Measurements from ENCODE around the gene NIP7.

The NIP7 gene

GRCh38 chr16:69324013-69324531 lies 15.5 kb upstream of the NIP7 start:
- Mint-ChIP-seq H3K4me1 (peaks cover 12% of the 10 kb centered on the region), H3K36me3 (peaks cover 15% of the 10 kb centered on the region), H3K9me3 (no peaks in the 10 kb centered on the region), H3K27ac (no peak overlapping the region), H3K27me3 (no peaks in the 10 kb centered on the region), H3K4me3 (no peak overlapping the region)
- DNase-seq (ENCODE audit: low spot score in 2 of 2) (no peak), ATAC-seq (ENCODE audit: low read depth) (no peak)

GRCh38 chr16:69324585-69325253 lies 14.9 kb upstream of the NIP7 start:
- ATAC-seq (ENCODE audit: low read depth) (no peak), DNase-seq (ENCODE audit: low spot score in 2 of 2) (no peak)
- H3K27ac Mint-ChIP-seq = peak overlapping the region; percentile 20
- no peaks in the 10 kb centered on the region for H3K9me3 Mint-ChIP-seq
- peaks cover 17% of the 10 kb centered on the region for H3K4me1 Mint-ChIP-seq
- H3K4me3 Mint-ChIP-seq = no peak overlapping the region
- H3K27me3 Mint-ChIP-seq = no peaks in the 10 kb centered on the region
- H3K36me3 Mint-ChIP-seq = peaks cover 11% of the 10 kb centered on the region

- Mint-ChIP-seq H3K4me3 (no peak overlapping the region), H3K36me3 (peaks cover 10% of the 10 kb centered on the region), H3K27ac (no peak overlapping the region), H3K4me1 (peaks cover 17% of the 10 kb centered on the region), H3K27me3 (no peaks in the 10 kb centered on the region), H3K9me3 (no peaks in the 10 kb centered on the region)
- ATAC-seq (ENCODE audit: low read depth) (no peak), DNase-seq (ENCODE audit: low spot score in 2 of 2) (no peak)
Measured at GRCh38 chr16:69325784-69326171, 13.8 kb upstream of the NIP7 start.

DNA sequence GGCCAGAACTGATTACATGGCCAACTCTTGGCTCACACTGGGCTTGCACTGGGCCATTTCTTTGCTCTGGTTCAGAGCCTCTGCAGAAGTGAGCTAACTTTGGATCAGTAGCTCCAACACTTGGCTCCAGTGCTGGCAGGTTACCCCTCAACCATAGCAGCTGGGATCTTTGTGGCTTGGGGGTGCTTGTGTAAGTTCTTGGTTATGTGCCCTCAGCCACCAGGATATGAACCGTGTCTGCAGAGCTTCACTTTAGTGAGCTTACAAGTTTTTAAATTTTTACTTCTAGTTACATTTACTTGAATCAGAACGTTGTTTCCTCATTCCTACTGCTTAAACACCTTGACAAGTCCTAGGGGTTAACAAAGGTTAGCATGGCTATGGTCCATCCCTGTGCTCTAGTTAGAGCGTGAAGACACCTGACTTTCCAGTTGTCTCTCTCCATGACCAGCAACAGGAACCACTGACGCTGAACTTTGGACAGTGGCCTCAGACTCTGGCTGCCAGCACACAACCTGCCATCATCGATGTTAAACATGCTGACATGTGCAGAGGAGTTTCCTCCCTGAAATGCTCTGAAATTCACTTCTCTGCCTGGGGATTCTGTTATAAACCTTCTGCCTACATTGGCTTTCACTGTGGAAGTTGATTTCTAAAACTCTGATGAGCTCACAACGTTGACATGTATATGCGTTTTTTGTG lies 13.2 kb upstream of the NIP7 start:
- H3K4me3 Mint-ChIP-seq = no peak overlapping the region

DNA sequence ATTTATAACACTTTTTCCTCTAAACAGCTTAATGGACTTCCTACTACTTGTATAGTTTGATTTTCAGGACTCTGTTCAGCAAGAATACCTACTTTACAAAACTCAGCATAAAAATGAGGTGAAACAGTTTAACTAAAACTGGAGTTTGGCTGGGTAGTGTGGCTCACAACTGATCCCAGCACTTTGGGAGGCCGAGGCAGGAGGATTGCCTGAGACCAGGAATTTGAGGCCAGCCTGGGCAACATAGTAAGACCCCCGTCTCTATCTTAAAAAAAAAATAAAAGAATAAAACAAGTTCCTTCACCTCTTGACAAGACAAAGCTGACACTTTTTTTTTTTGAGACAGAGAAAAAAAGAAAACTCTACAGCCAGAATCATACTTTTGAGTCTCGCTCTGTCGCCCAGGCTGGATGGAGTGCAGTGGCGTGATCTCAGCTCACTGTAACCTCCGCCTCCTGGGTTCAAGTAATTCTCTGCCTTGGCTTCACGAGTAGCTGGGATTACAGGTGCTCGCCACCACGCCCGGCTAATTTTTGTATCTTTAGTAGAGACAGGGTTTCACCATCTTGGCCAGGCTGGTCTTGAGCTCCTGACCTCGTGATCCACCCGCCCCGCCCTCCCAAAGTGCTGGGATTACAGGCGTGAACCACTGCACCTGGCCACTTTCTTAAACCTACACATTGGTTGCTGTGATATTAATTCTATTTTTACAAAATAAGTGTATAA lies 11.8 kb upstream of the NIP7 start:
- DNase-seq (ENCODE audit: low spot score in 2 of 2) (no peak), ATAC-seq (ENCODE audit: low read depth) (no peak)
- H3K27ac Mint-ChIP-seq = peak overlapping the region; percentile 53
- H3K4me1 Mint-ChIP-seq = peaks cover 12% of the 10 kb centered on the region
- no peaks in the 10 kb centered on the region for H3K9me3 Mint-ChIP-seq
- peaks cover 1% of the 10 kb centered on the region for H3K36me3 Mint-ChIP-seq
- H3K4me3 Mint-ChIP-seq = no peak overlapping the region
- no peaks in the 10 kb centered on the region for H3K27me3 Mint-ChIP-seq

More for the DNA sequence above, 13.2 kb upstream of the NIP7 start:
- DNase-seq (ENCODE audit: low spot score in 2 of 2) (no peak), ATAC-seq (ENCODE audit: low read depth) (no peak)
- H3K27ac Mint-ChIP-seq = peak overlapping the region; percentile 53
- no peaks in the 10 kb centered on the region for H3K9me3 Mint-ChIP-seq
- H3K4me1 Mint-ChIP-seq = peaks cover 17% of the 10 kb centered on the region
- H3K36me3 Mint-ChIP-seq = peaks cover 7% of the 10 kb centered on the region
- H3K27me3 Mint-ChIP-seq = no peaks in the 10 kb centered on the region

GRCh38 chr16:69328854-69329316 lies 10.7 kb upstream of the NIP7 start:
- no peak overlapping the region for H3K27ac Mint-ChIP-seq
- no peak for ATAC-seq (ENCODE audit: low read depth)
- H3K27me3 Mint-ChIP-seq = no peaks in the 10 kb centered on the region
- H3K4me1 Mint-ChIP-seq = peaks cover 12% of the 10 kb centered on the region
- no peak for DNase-seq (ENCODE audit: low spot score in 2 of 2)
- H3K9me3 Mint-ChIP-seq = no peaks in the 10 kb centered on the region
- H3K36me3 Mint-ChIP-seq = peaks cover 1% of the 10 kb centered on the region
- H3K4me3 Mint-ChIP-seq = peak overlapping the region; percentile 84

GRCh38 chr16:69329369-69330285 lies 9.9 kb upstream of the NIP7 start:
- Mint-ChIP-seq H3K4me3 (peak overlapping the region; percentile 84), H3K9me3 (no peaks in the 10 kb centered on the region), H3K4me1 (peaks cover 11% of the 10 kb centered on the region), H3K27me3 (no peaks in the 10 kb centered on the region), H3K27ac (no peak overlapping the region), H3K36me3 (peaks cover 3% of the 10 kb centered on the region)
- DNase-seq (ENCODE audit: low spot score in 2 of 2) (peak in 1 of 2 donors; percentile 31), ATAC-seq (ENCODE audit: low read depth) (peak; percentile 59)

DNA sequence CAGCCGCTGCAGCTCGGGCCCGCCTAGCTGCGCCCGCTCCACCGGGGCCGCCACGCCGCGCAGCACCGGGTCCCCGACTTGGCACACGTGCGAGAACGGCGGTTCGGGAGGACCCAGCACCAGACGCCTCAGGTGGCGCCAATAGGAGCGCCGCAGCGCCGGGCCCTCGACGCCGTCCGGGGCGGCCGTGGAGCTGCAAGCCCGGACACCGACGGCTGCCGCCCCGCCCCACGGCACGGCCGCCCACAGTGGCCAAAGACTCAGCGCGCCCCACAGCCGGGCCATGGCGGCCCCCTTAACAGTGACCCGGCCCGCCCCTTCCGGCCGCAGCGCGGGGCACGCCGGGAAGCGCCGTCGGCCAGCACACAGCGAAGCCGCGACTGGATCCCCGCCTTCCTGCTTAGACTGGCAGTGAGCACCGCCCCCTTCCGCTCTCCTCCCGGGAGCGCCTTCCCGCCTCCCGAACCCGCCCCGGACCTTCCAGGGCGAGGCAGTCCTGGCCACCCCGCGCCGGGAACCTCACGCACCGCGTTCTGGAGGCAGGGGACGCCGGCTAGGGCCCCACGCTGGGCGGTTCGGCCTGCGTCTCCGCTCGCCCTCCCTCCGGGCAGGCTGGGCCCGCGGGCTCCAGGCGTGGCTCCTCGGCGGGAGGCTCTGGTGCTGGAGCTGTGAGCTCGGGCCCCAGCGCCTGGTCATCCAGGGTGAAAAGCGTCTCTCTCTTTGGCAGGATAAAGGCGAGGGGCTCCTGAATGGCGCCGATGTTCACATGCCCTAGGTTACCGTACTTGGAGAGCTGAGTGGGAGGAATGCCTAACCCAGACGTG lies 9.1 kb upstream of the NIP7 start, which contains the start of gene PDF:
TSS of gene PDF (minus strand) at position 303 of the 824 bp plus-strand sequence. CDS start at position 285, 18 bp downstream.
- H3K27me3 Mint-ChIP-seq = no peaks in the 10 kb centered on the region
- H3K9me3 Mint-ChIP-seq = no peaks in the 10 kb centered on the region
- peaks cover 7% of the 10 kb centered on the region for H3K36me3 Mint-ChIP-seq
- ATAC-seq (ENCODE audit: low read depth) (peak; percentile 92), DNase-seq (ENCODE audit: low spot score in 2 of 2) (peak; percentile 58 to 71)
- peak within 1 kb of the TSS; percentile 41 for H3K27ac Mint-ChIP-seq
- peaks cover 13% of the 10 kb centered on the region for H3K4me1 Mint-ChIP-seq
- H3K4me3 Mint-ChIP-seq = peak within 1 kb of the TSS; percentile 84

DNA sequence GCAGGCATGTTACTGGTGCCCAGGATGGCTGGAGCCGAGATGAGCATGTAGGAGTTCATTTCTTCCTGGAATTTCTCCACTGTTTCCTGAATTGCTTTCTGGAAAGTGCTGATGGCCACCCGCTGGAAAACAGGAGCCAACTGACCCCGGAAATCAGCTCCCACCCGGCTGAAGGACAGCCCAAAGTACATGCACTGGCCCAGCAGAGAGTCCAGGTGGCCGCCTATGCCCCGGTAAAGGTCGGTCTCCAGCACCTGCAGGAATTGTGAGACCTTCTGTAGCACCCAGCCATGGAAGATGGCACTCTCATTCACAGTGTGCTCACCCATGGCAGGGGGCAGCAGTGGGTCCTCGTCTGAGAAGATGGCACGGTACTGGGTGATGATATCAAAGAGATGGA lies 4.9 kb upstream of the NIP7 start:
- ATAC-seq (ENCODE audit: low read depth) = no peak
- H3K27ac Mint-ChIP-seq = no peak overlapping the region
- no peak for DNase-seq (ENCODE audit: low spot score in 2 of 2)
- H3K4me3 Mint-ChIP-seq = no peak overlapping the region
- H3K27me3 Mint-ChIP-seq = no peaks in the 10 kb centered on the region
- H3K4me1 Mint-ChIP-seq = peaks cover 14% of the 10 kb centered on the region
- H3K9me3 Mint-ChIP-seq = no peaks in the 10 kb centered on the region
- peaks cover 13% of the 10 kb centered on the region for H3K36me3 Mint-ChIP-seq

GRCh38 chr16:69338557-69339288 lies 849 bp upstream of the NIP7 start:
- no peak for DNase-seq (ENCODE audit: low spot score in 2 of 2)
- Mint-ChIP-seq H3K4me3 (peak overlapping the region; percentile 97), H3K9me3 (no peaks in the 10 kb centered on the region), H3K4me1 (peaks cover 20% of the 10 kb centered on the region), H3K27ac (peak overlapping the region; percentile 92), H3K27me3 (no peaks in the 10 kb centered on the region), H3K36me3 (peaks cover 19% of the 10 kb centered on the region)
- no peak for ATAC-seq (ENCODE audit: low read depth)

DNA sequence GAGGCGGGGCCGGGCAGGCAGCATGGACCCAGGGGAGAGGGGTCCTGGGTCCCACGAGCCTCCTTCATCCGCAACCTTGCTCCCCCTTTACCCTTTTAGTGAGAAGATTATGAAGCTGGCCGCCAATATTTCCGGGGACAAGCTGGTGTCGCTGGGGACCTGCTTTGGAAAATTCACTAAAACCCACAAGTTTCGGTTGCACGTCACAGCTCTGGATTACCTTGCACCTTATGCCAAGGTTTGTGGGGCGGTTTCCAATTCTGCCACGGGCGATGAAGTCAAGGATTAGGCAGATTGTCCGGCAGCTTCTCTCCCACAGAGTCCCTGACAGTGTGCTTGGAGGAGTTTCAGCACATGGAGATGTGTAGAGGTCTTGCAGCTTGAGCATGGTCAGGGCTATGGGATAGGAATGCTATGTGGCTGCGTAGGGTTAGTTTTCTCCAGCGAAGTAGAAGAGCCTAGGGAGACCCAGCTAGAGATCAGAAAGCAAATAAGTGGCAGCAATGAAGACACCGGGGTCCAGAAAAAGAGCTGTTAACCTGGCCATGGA lies 598 bp downstream of the NIP7 start:
- Mint-ChIP-seq H3K27ac (peak overlapping the region; percentile 92), H3K9me3 (no peaks in the 10 kb centered on the region), H3K36me3 (peaks cover 12% of the 10 kb centered on the region), H3K27me3 (no peaks in the 10 kb centered on the region), H3K4me3 (peak overlapping the region; percentile 97), H3K4me1 (peaks cover 17% of the 10 kb centered on the region)
- ATAC-seq (ENCODE audit: low read depth) (no peak), DNase-seq (ENCODE audit: low spot score in 2 of 2) (no peak)

GRCh38 chr16:69344171-69344570 lies 4.6 kb downstream of the NIP7 start:
- no peak overlapping the region for H3K4me3 Mint-ChIP-seq
- DNase-seq (ENCODE audit: low spot score in 2 of 2) (no peak), ATAC-seq (ENCODE audit: low read depth) (no peak)
- peaks cover 11% of the 10 kb centered on the region for H3K36me3 Mint-ChIP-seq
- H3K4me1 Mint-ChIP-seq = peaks cover 14% of the 10 kb centered on the region
- H3K27ac Mint-ChIP-seq = no peak overlapping the region
- no peaks in the 10 kb centered on the region for H3K27me3 Mint-ChIP-seq
- no peaks in the 10 kb centered on the region for H3K9me3 Mint-ChIP-seq

Data from memory B cell (primary cell).